OCI-LY1 (cell line): ENCODE results near the gene INSM1.

Experiments used
- H2AFZ ChIP-seq: fragments of 200-600 bp; sonication (generic), shearing (Covaris generic); 2 replicates; pipeline ENCODE4 v1.6.0; 2014; ENCODE audit warnings: antibody characterized with exemption, mild to moderate bottlenecking, low read length
- H3F3A ChIP-seq: fragments of 200-600 bp; sonication (generic), shearing (Covaris generic); 2 replicates; pipeline ENCODE4 v1.6.0; 2014; ENCODE audit warnings: mild to moderate bottlenecking, antibody characterized with exemption, low read length, moderate library complexity; ENCODE audit not compliant: insufficient read depth
- H3K27ac ChIP-seq: fragments of 200-600 bp; sonication (generic); 2 replicates; pipeline ENCODE4 v1.5.1; 2014; ENCODE audit warnings: low read length, mixed run types, mild to moderate bottlenecking, low read depth; ENCODE audit not compliant: poor library complexity, severe bottlenecking
- H3K27me3 ChIP-seq: fragments of 200-600 bp; sonication (generic); 2 replicates; pipeline ENCODE4 v1.6.0; 2014; ENCODE audit warnings: antibody characterized with exemption, mild to moderate bottlenecking, low read length, moderate library complexity; ENCODE audit not compliant: insufficient read depth
- H3K36me3 ChIP-seq: fragments of 200-600 bp; sonication (generic); 2 replicates; pipeline ENCODE4 v1.6.1; 2014; ENCODE audit warnings: mild to moderate bottlenecking, antibody characterized with exemption, low read length, moderate library complexity, mixed read lengths; ENCODE audit not compliant: insufficient read depth
- H3K4me1 ChIP-seq: fragments of 200-600 bp; sonication (generic); 2 replicates; pipeline ENCODE4 v1.5.1; 2014; ENCODE audit warnings: mild to moderate bottlenecking, low read length, moderate library complexity; ENCODE audit not compliant: insufficient read depth, severe bottlenecking
- H3K4me2 ChIP-seq: fragments of 200-600 bp; sonication (generic), shearing (Covaris generic); 2 replicates; pipeline ENCODE4 v1.6.1; 2014; ENCODE audit warnings: low read length
- H3K4me3 ChIP-seq: fragments of 200-600 bp; sonication (generic); 2 replicates; pipeline ENCODE4 v1.5.1; 2014; ENCODE audit warnings: low read length, low read depth, mild to moderate bottlenecking, mixed read lengths; ENCODE audit not compliant: poor library complexity, severe bottlenecking
- H3K79me2 ChIP-seq: fragments of 200-600 bp; shearing (Covaris generic); 2 replicates; pipeline ENCODE4 v1.6.1; 2016; ENCODE audit warnings: mixed run types, low read length, mixed read lengths; ENCODE audit not compliant: insufficient read depth
- H3K9ac ChIP-seq: fragments of 200-600 bp; sonication (generic), shearing (Covaris generic); 2 replicates; pipeline ENCODE4 v1.6.1; 2014; ENCODE audit warnings: mild to moderate bottlenecking, low read length, mixed read lengths
- H3K9me2 ChIP-seq: fragments of 200-600 bp; sonication (generic), shearing (Covaris generic); 2 replicates; pipeline ENCODE4 v1.6.1; 2014; ENCODE audit warnings: low read depth, mild to moderate bottlenecking, low read length, mixed read lengths
- H3K9me3 ChIP-seq: fragments of 200-600 bp; shearing (Covaris generic); 2 replicates; pipeline ENCODE4 v1.6.1; 2014; ENCODE audit warnings: low read length, mixed read lengths
- H4K20me1 ChIP-seq: fragments of 200-600 bp; sonication (generic), shearing (Covaris generic); 2 replicates; pipeline ENCODE4 v1.6.0; 2016; ENCODE audit warnings: mild to moderate bottlenecking, low read length; ENCODE audit not compliant: insufficient read depth
- CTCF ChIP-seq: fragments of 200-600 bp; sonication (generic), shearing (Covaris generic); IDR thresholded peaks from 2 replicates; pipeline ENCODE4 v1.5.1; 2017; ENCODE audit warnings: mild to moderate bottlenecking, antibody characterized with exemption, low read length, moderate library complexity, mixed read lengths
- EZH2 ChIP-seq: fragments of 200-600 bp; sonication (generic), shearing (Covaris generic); IDR thresholded peaks from 2 replicates; pipeline ENCODE4 v1.8.0; 2017; ENCODE audit warnings: borderline replicate concordance, mixed run types, mild to moderate bottlenecking, antibody characterized with exemption, low read length, moderate library complexity, mixed read lengths

Gene INSM1

DNA sequence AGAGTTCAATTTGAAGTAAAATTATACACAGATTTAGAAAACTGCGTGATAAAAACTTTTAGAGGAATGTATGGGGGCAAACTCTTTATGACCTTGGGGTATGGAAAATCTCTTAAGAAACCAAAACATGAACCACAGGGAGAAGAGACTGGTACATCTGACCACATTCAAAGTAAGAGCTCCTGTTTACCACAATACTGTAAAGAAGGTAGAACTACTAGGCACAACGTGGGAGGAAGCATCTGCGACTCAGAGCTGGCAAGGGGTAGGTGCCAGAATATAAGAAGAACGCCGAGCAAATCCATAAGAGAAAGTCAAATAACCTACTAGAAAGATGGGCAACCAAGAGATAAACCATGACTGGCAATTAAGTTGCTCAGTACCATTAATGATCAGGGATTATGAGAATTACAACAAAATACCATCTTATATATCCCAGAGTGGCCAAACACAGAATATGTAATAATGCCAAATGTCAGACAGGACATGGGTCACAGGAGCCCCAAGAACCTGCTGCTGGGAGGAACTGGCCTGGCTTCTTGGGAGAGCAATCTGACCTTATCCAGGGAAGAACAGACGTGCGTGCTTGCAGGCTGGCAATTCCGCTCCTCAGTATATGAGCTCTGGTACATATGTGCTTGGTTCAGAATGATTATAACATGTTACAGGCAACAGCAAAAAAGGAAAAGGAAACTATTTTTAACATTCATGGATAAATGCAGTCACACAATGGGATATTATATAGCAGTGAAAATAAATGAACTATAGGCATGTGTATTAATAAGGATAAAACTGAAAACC, 50.2 kb downstream of the INSM1 start:
- no peaks in the 10 kb centered on the region for H3K9me2 ChIP-seq
- no peak overlapping the region for H3K9ac ChIP-seq
- H3F3A ChIP-seq, result no peaks in the 10 kb centered on the region
- H3K79me2 ChIP-seq, result no peaks in the 10 kb centered on the region
- no peak overlapping the region for H3K4me3 ChIP-seq
- H4K20me1 ChIP-seq, result no peaks in the 10 kb centered on the region
- no peak overlapping the region for H3K27ac ChIP-seq
- no peaks in the 10 kb centered on the region for H3K27me3 ChIP-seq
- TF ChIP-seq EZH2 (no peak), CTCF (no peak)
- H3K4me2 ChIP-seq, result no peak overlapping the region
- H3K4me1 ChIP-seq, result no peaks in the 10 kb centered on the region
- H3K36me3 ChIP-seq, result no peaks in the 10 kb centered on the region
- no peaks in the 10 kb centered on the region for H3K9me3 ChIP-seq
- H2AFZ ChIP-seq, result no peak overlapping the region
